Neural cell (in vitro differentiated cells): ENCODE measurements around the gene TRERF1. TPM values are rescaled to one million over a fixed set of nuclear protein-coding genes. Genes with fewer than 3 reads are reported as not detected.

ENCODE experiments used
- H2AFZ ChIP-seq: fragments of 200-600, 300-800 bp; sonication (generic), shearing (Covaris generic); 2 replicates; pipeline ENCODE4 v1.6.0; 2014; ENCODE audit warnings: low read depth, mild to moderate bottlenecking, antibody characterized with exemption, low read length, moderate library complexity
- H3F3A ChIP-seq: fragments of 200-600 bp; shearing (Covaris generic); 2 replicates; pipeline ENCODE4 v1.6.1; 2016; ENCODE audit warnings: mild to moderate bottlenecking, moderate library complexity, mixed read lengths, antibody characterized with exemption, low read length; ENCODE audit not compliant: insufficient read depth, poor library complexity, severe bottlenecking
- H3K27ac ChIP-seq: fragments of 200-600, 300-800 bp; sonication (generic), shearing (Covaris generic); 2 replicates; pipeline ENCODE4 v1.5.1; 2014; ENCODE audit warnings: mild to moderate bottlenecking, low read length, moderate library complexity
- H3K27me3 ChIP-seq: fragments of 300-800, 200-600 bp; sonication (generic), shearing (Covaris generic); 2 replicates; pipeline ENCODE4 v1.6.0; 2014; ENCODE audit warnings: mild to moderate bottlenecking, low read depth, low read length, moderate library complexity; ENCODE audit not compliant: insufficient read depth
- H3K36me3 ChIP-seq: fragments of 300-800, 200-600 bp; sonication (generic), shearing (Covaris generic); 2 replicates; pipeline ENCODE4 v1.5.1; 2014; ENCODE audit warnings: mild to moderate bottlenecking, antibody characterized with exemption, low read length, moderate library complexity; ENCODE audit not compliant: insufficient read depth
- H3K4me2 ChIP-seq: fragments of 300-800, 200-600 bp; sonication (generic), shearing (Covaris generic); 2 replicates; pipeline ENCODE4 v1.6.0; 2014; ENCODE audit warnings: mild to moderate bottlenecking, low read length
- H3K4me3 ChIP-seq: fragments of 300-800, 200-600 bp; sonication (generic), shearing (Covaris generic); 2 replicates; pipeline ENCODE4 v1.5.1; 2014; ENCODE audit warnings: mild to moderate bottlenecking, low read length, moderate library complexity
- H3K79me2 ChIP-seq: fragments of 200-600 bp; shearing (Covaris generic); replicated peaks from 2 replicates; pipeline ENCODE4 v1.6.0; 2014; ENCODE audit warnings: mild to moderate bottlenecking, low read length, moderate library complexity; ENCODE audit not compliant: insufficient read depth
- H3K9ac ChIP-seq: fragments of 300-800, 200-600 bp; sonication (generic), shearing (Covaris generic); 2 replicates; pipeline ENCODE4 v1.6.1; 2016; ENCODE audit warnings: mild to moderate bottlenecking, low read length, mixed read lengths
- H3K9me2 ChIP-seq: fragments of 200-600 bp; shearing (Covaris generic); 2 replicates; pipeline ENCODE4 v1.6.1; 2016; ENCODE audit warnings: mild to moderate bottlenecking, low read length, mixed read lengths; ENCODE audit not compliant: insufficient read depth
- H3K9me3 ChIP-seq: fragments of 200-600, 300-800 bp; sonication (generic), shearing (Covaris generic); 2 replicates; pipeline ENCODE4 v1.6.1; 2016; ENCODE audit warnings: mild to moderate bottlenecking, mixed run types, low read length, moderate library complexity, mixed read lengths
- H4K20me1 ChIP-seq: fragments of 200-600 bp; shearing (Covaris generic); 2 replicates; pipeline ENCODE4 v1.6.1; 2016; ENCODE audit warnings: mild to moderate bottlenecking, mixed run types; ENCODE audit not compliant: insufficient read depth
- CTCF ChIP-seq: fragments of 450-650 bp; IDR thresholded peaks from 2 replicates; pipeline ENCODE4 v1.5.1; 2014; ENCODE audit warnings: antibody characterized with exemption, mild to moderate bottlenecking, moderate library complexity; ENCODE audit not compliant: poor library complexity, severe bottlenecking
- EP300 ChIP-seq: fragments of 450-650 bp; conservative IDR thresholded peaks from 2 replicates; pipeline ENCODE4 v1.6.1; 2014; ENCODE audit warnings: antibody characterized with exemption, mild to moderate bottlenecking, moderate library complexity; ENCODE audit not compliant: poor library complexity, severe bottlenecking
- EZH2 ChIP-seq: fragments of 200-600, 300-800 bp; shearing (Covaris generic), sonication (generic); IDR thresholded peaks from 2 replicates; pipeline ENCODE4 v1.6.1; 2014; ENCODE audit warnings: antibody characterized with exemption, low read length, borderline replicate concordance, mild to moderate bottlenecking; ENCODE audit not compliant: insufficient read depth, poor library complexity, severe bottlenecking
- MXI1 ChIP-seq: fragments of 450-650 bp; conservative IDR thresholded peaks from 2 replicates; pipeline ENCODE4 v1.6.1; 2014; ENCODE audit warnings: antibody characterized with exemption, mild to moderate bottlenecking; ENCODE audit not compliant: poor library complexity, severe bottlenecking
- POLR2AphosphoS5 ChIP-seq: IDR thresholded peaks from 2 replicates; pipeline ENCODE4 v1.6.1; 2012
- RAD21 ChIP-seq: fragments of 450-650 bp; conservative IDR thresholded peaks from 2 replicates; pipeline ENCODE4 v1.6.1; 2014; ENCODE audit warnings: antibody characterized with exemption, mild to moderate bottlenecking, moderate library complexity
- REST ChIP-seq: IDR thresholded peaks from 2 replicates; pipeline ENCODE4 v1.6.1; 2012; ENCODE audit warnings: borderline replicate concordance
- SMC3 ChIP-seq: fragments of 450-650 bp; conservative IDR thresholded peaks from 2 replicates; pipeline ENCODE4 v1.6.1; 2014; ENCODE audit warnings: antibody characterized with exemption, mild to moderate bottlenecking, moderate library complexity; ENCODE audit not compliant: poor library complexity
- TAF1 ChIP-seq: IDR thresholded peaks from 2 replicates; pipeline ENCODE4 v1.6.1; 2012; ENCODE audit warnings: low read depth
- polyA plus RNA-seq: library from polyadenylated mRNA; depleted of rRNA; stranded (reverse); fragments of >200 nt; gene quantifications from 2 replicates; pipeline ENCODE4 v1.2.3, GENCODE V29; 2014

TRERF1 gene
- polyA plus RNA-seq, 1 donor from 2014 or later, result 4.5 TPM

- Histone ChIP-seq H2AFZ (no peak overlapping the region), H3K27ac (no peak overlapping the region), H3K9me3 (no peaks in the 10 kb centered on the region), H3K4me2 (no peak overlapping the region), H3K9me2 (no peaks in the 10 kb centered on the region), H3K4me3 (no peak overlapping the region), H3K79me2 (no peaks in the 10 kb centered on the region), H3K27me3 (no peaks in the 10 kb centered on the region), H3F3A (no peaks in the 10 kb centered on the region), H4K20me1 (no peaks in the 10 kb centered on the region), H3K36me3 (no peaks in the 10 kb centered on the region), H3K9ac (no peak overlapping the region)
- no peak for TF ChIP-seq MXI1
- no peak for TF ChIP-seq RAD21
- TF ChIP-seq EP300, result no peak
- TF ChIP-seq SMC3, result no peak
- no peak for TF ChIP-seq REST
- TF ChIP-seq EZH2, result no peak
- TF ChIP-seq CTCF, result no peak
- no peak for TF ChIP-seq POLR2AphosphoS5
- TF ChIP-seq TAF1, result no peak
Observed at GRCh38 chr6:42383421-42384205, 68.1 kb downstream of the TRERF1 start.

- no peak for TF ChIP-seq EZH2
- TF ChIP-seq TAF1, result no peak
- TF ChIP-seq REST, result no peak
- TF ChIP-seq RAD21, result no peak
- TF ChIP-seq MXI1, result no peak
- TF ChIP-seq SMC3, result no peak
- no peak for TF ChIP-seq EP300
- no peak for TF ChIP-seq CTCF
- TF ChIP-seq POLR2AphosphoS5, result no peak
- Histone ChIP-seq H3K4me3 (no peak overlapping the region), H3K9me2 (no peaks in the 10 kb centered on the region), H3K4me2 (no peak overlapping the region), H3F3A (no peaks in the 10 kb centered on the region), H3K9me3 (no peaks in the 10 kb centered on the region), H3K27ac (no peak overlapping the region), H4K20me1 (no peaks in the 10 kb centered on the region), H3K36me3 (no peaks in the 10 kb centered on the region), H2AFZ (no peak overlapping the region), H3K79me2 (peaks cover 4% of the 10 kb centered on the region), H3K27me3 (no peaks in the 10 kb centered on the region), H3K9ac (no peak overlapping the region)
Observed at GRCh38 chr6:42381850-42382249, 69.9 kb downstream of the TRERF1 start.
